ENCODE measurements around the gene HIGD1B.

Gene HIGD1B

DNA sequence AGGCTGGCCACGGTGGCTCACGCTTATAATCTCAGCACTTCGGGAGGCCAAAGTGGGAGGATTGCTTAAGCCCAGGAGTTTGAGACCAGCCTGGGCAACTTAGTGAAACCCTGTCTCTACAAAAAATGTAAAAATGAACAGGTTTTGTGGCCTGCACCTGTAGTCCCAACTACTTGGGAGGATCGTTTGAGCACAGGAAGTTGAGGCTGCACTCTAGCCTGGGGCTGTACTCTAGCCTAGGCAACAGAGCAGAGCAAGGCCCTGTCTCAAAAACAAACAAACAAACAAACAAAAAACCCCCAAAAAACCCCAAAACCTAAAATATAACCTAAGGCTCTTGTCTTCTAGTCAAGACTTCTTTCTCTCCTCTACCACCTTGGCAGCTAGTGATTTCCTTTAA lies 7.4 kb upstream of the HIGD1B start:
- no peak for DNase-seq

DNA sequence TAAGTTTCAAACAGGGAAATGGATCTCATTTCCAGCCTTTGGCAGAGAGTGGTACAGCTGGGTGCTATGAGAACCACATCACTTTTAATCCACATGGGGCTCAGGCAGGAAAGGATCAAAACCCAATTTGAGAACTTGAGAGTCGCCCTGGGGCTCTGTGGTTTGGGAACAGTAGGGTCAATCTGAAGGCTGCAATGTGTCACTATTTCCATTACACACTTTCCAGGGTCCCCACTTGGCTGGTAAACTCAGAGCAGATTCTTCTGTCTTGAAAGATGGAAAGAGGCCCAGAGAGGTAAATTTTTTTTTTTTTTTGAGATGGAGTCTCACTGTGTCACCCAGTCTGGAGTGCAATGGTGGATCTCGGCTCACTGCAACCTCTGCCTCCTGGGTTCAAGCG lies 6.7 kb upstream of the HIGD1B start:
- no peak for DNase-seq

- DNase-seq, result no peak
Measured at GRCh38 chr17:44842748-44843147, 4.9 kb upstream of the HIGD1B start.

DNA sequence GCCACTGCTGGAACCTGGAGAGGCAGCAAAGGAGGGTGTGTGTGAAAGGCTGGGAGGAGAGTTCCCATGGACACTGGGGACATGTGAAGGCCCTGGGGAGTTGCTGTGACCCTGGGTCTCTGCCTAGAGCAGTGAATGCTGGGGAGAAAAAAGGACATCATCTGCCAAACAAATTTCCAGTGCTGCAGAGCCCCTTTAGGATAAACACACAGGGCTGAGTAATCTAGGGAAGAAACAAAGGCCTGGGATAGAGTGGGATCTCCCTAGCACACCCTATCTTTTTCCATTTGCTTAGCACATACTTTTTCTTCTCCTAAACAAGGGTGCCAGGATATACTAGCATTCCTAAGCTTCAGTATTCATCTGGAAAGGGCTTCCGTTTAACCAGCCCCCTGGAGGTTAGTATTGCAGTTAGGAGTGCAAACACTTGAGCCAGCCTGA lies 3.3 kb upstream of the HIGD1B start:
- DNase-seq, result no peak

- no peak for DNase-seq
Measured at GRCh38 chr17:44846206-44846605, 1.5 kb upstream of the HIGD1B start.

DNA sequence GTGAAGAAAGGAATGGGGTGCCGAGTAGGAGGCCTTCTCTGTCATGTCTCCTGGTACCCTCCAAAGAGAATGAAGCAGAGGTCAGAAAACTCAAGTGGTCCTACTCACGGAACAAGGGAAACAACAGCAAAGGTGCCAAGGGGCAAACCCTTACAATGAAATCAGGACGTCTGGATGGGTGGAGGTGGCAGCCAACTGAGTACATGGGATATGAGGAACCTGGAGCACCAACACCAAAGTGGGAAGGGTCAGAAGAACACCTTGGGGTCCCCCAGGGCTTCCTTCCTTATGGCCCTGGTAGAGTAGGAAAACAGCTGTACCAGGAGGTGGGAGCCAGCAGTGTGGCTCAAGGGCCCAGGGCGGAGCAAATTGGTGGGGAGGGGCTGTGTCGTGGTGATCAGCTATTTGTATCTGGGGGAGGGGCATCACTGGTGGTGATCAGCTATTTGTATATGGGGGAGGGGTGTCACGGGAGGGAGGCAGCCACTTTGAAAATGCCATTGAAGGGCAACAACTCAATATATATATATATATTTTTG lies 643 bp downstream of the HIGD1B start:
- DNase-seq, result no peak

DNA sequence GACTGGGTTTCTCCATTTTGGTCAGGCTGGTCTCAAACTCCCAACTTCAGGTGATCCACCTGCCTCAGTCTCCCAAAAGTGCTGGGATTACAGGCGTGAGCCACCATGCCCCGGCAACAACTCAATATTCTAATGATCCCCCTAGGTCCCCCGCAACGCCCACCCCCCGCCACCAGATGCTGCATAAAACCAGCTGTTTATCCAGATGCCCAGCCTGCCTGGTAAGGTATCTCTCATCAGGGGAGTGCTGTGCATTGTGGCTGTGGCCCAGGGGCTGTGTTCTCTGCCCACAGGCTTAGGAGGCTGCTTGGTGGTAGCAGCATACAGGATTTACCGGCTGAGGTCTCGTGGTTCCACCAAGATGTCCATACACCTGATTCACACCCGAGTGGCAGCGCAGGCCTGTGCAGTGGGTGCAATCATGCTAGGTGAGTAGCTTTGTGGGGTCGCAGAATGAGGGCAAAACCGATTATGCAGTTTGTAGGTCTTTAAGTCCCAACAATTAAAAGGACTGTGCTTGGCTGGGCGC lies 1.3 kb downstream of the HIGD1B start:
- no peak for DNase-seq

DNA sequence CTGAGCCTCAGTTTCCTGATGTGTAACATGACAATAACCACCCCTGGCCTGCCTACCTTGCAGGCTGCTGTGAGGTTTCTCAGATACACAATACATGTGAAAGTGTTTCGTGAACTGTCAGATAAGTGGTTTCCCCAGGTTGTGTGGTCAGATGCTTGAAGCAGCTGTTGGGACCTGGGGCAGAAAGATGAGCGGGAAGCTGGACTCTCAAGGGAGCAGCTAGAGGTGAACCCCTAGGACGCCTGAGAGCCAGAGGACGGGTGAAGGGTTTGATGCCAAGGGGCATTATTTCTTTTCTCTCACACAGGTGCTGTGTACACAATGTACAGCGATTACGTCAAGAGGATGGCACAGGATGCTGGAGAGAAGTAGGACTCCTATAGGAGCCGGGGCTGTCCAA lies 2.3 kb downstream of the HIGD1B start:
- DNase-seq, result no peak

DNA sequence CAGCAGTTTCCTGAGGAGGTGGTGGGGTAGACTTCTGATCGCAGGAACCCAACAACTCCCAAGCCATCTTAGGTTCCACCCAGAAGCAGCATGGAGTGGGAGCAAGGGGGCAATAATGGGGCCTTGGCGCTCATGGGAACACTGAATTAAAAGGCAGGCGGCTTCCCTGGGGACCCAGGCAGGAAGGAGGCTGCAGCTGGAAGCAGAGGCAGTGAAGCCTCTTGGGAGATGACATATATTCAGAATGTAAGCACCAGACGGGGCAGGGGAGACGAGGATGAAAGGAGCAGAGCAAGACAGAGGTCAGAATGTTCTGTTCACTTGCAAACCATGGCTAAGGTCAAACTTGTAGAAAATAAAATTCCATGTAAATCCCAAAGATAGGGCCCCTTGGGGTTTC lies 2.9 kb downstream of the HIGD1B start:
- no peak for DNase-seq

DNA sequence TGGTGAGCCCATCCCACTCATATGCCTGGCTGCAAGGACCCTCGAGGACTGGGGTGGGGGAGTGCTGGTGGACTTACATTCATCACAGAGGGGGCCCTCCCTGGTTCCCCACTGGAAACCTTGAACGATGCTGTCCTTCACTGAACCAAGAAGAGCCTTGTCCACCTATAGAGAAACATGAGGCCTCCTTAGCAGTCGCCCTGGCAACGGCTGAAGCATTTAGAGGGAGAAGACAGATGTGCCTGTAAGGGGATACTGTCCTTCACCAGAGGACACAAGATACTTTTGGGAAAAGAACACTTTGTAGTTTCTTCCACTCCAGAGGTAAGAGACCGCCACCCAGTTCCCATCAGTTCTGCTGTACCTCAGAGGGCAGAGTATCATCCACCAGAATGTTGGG lies 6.5 kb downstream of the HIGD1B start:
- no peak for DNase-seq

DNA sequence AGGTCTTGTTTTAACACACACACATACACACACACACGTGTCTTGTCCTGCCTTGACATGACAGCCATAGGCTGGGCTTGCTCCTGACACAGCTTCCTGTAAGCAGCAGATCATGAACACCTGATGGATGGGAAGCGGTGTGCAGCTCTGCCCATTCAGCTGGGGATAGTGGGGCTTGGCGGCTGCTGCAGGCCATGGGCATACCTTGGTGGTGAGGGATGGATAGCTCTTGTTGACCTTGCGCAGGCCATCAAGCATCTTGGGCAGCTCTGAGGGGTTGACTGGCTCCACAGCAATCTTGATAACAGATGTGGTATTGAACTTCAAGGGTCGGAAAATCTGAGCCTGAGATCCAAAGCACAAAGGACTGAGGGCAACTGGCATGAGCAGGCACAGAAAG lies 12.0 kb downstream of the HIGD1B start:
- no peak for DNase-seq

- no peak for DNase-seq
Measured at GRCh38 chr17:44862278-44862914, 14.7 kb downstream of the HIGD1B start.

GRCh38 chr17:44863061-44863918 lies 15.6 kb downstream of the HIGD1B start:
- DNase-seq, result no peak

- no peak for DNase-seq
Measured at GRCh38 chr17:44864831-44865230, 17.1 kb downstream of the HIGD1B start.

DNA sequence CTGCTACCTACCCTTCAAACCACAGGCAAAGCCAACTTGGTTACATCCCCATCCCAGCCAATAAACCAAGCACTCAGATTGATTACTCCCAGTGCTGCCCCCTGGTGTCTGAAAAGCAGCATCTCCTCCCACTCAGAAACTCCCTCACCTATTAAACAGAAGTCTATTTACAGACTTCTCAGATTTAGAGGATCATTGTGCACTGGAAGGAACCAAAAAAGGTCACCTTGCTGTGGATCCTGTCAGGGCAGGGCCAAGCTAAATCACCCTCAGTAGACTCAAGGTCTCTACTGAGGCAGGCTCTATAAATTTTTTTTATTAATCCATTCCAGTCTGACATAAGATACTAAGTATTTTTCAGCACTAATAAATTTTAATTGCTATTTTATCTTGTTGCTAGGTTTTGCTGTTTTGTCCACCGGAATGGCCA lies 17.6 kb downstream of the HIGD1B start:
- peak; percentile 66 for DNase-seq

DNA sequence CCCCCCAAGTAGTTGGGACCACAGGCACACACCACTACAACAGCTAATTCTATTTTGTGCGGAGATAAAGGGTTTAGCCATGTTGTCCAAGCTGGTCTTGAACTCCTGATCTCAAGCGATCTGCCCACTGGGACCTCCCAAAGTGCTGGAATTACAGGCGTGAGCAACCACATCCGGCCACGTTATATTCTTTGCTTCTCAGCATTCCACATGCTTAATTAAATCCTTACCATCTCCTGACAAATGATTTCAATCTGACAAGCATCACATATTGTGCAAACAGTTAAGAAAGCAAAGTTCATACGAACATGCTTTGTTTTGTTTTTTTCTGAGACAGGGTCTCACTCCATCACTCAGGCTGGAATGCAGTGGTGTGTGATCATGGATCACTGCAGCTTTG lies 18.2 kb downstream of the HIGD1B start:
- no peak for DNase-seq

- no peak for DNase-seq
Measured at GRCh38 chr17:44867841-44868240, 20.2 kb downstream of the HIGD1B start.

DNA sequence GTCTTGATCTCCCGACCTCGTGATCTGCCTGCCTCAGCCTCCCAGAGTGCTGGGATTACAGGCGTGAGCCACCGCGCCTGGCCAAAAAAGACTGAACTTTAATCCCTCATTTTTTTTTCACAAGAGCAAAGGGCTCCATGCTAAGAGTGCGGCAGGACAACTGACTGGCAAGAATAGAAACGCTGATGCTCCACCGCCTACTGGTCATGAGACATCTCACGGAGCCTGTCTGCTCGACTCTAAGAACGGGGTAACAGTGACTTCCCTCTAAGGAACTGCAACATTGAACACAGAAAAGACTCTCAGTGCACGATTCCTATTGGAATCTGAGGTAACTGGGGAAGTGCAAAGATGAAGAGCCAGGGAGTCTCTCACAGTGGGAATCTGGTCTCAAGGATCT lies 23.9 kb downstream of the HIGD1B start:
- DNase-seq, result no peak

DNA sequence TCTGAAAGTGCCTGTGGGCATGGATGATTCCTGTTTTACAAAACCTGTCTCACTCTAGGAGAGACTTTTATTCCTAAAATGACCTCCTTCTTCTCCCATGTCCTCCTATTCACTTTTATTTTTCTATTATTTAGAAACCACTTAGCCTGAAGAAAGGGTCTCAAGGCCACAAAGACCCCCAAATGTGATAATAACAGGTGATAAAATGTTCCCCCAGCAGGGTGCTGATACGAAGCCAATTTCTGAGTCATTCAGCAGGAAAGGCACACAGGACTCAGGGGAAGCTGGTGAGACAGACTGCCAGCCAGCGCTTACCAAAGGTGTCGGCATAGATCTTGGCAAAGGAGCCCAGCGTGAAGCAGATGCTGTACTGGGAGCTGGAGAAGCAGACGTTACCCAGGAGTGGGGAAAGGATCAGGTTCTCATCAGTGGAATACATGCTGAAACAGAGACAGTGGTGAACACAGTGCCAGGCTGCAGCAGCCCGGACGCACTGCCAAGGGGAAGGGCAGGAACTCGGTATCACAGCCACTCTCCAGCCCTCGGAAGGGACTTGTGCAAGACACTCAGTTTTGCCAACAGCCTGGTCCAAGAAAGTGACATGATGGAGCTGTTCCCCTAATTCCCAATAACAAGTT lies 24.6 kb downstream of the HIGD1B start:
- DNase-seq, result no peak

DNA sequence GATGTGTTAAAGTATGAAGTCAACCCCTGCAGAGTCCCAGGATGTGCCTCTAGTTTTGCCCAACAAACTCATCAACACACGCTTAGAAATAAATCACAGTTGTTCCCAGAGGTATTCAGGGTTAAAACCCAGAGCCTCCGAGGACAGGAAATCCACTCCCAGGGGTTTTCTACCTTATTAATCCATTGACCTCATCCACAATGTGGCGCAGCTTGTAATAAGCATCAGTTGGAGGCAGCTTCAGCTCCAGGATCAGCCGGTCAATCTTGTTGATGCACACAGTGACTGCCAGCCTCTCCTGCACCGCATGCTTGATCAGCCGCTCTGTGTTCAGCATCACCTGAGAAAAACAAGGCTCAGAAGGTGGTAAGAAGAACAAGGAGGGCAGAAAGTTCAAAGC lies 28.1 kb downstream of the HIGD1B start:
- no peak for DNase-seq

DNA sequence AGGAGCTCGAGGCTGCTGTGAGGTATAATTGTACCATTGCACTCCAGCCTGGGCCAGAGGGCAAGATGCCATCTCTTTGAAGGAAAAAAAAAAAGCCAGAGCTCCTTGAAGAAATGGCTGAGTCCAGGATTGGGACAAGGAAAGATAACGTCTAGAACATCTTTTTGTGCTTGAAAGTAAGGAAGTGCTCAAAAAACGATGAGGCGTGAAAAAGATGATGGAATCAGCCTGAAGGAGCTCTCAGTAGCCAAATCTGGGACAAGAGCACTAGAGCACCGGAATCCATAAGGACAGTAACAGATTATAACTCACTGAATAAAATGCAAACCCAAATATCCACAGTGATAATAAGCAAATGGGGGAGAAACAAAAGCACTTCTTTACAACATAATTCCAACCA lies 29.4 kb downstream of the HIGD1B start:
- DNase-seq, result no peak

- DNase-seq, result no peak
Measured at GRCh38 chr17:44878627-44879221, 31.0 kb downstream of the HIGD1B start.

GRCh38 chr17:44879376-44879775 lies 31.7 kb downstream of the HIGD1B start:
- no peak for DNase-seq
